Measurements from ENCODE around the gene ID3.
A peak's percentile ranks its signal among the peaks of the same experiment; 100 is the strongest.

Gene ID3

DNA sequence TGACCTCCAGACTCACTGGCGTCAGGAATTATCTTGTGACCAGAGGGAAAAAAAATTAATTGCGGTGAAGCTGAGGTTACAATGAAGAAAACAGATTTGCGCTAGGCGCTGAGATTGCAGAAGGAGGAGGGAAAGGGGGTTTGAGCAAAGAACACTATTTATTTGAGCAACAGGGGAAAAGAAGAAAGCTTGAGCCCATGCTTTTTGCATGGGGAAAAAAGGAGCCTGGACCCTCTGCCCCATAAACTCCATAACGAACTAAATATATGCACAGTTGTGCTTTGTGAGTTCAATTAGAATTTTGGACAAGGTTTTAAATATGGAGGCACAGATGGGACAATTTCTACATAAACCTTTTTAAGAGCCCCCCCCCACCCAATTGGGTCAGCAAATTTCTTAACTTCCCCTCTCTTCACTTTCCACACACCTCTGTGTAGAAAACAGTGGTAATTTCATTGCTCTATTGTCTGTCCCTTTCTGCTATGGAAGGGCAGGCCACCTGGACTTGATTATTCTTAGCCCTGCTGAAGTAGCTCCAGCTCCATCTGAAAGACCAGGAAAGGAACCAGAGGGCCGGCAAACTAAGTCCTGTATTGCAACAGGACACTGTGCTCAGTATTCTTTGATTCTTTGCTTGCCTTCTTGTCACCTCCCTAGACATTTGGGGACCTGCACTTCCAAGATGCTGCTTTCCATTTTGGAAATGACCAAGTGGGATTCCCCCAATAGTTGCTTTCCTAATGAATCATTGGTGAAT, 862 bp upstream of the ID3 start:
- DNase-seq (ENCODE audit: low read depth), result no peak
- H3K4me3 ChIP-seq (ENCODE audit: low read depth, low read length), result no peak overlapping the region

DNA sequence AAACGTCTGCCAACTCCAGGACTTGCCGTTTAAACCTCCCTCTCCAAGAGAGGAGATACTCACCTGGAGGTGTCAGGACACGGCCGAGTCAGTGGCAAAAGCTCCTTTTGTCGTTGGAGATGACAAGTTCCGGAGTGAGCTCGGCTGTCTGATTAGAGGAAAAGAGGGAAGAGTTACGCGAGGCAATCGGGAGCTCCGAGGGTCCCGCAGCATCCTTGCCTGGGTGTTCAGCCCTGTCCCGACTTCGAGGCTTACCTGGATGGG, 497 bp downstream of the ID3 start:
- TF ChIP-seq, protein P1, sequence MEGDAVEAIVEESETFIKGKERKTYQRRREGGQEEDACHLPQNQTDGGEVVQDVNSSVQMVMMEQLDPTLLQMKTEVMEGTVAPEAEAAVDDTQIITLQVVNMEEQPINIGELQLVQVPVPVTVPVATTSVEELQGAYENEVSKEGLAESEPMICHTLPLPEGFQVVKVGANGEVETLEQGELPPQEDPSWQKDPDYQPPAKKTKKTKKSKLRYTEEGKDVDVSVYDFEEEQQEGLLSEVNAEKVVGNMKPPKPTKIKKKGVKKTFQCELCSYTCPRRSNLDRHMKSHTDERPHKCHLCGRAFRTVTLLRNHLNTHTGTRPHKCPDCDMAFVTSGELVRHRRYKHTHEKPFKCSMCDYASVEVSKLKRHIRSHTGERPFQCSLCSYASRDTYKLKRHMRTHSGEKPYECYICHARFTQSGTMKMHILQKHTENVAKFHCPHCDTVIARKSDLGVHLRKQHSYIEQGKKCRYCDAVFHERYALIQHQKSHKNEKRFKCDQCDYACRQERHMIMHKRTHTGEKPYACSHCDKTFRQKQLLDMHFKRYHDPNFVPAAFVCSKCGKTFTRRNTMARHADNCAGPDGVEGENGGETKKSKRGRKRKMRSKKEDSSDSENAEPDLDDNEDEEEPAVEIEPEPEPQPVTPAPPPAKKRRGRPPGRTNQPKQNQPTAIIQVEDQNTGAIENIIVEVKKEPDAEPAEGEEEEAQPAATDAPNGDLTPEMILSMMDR (IDR thresholded peaks at IDR 0.05; ENCODE audit: low read depth, low read length), result no peak
- TF ChIP-seq, protein P2, sequence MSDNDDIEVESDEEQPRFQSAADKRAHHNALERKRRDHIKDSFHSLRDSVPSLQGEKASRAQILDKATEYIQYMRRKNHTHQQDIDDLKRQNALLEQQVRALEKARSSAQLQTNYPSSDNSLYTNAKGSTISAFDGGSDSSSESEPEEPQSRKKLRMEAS (IDR thresholded peaks at IDR 0.05; ENCODE audit: low read depth, low read length), result no peak
- TF ChIP-seq POLR2A (IDR thresholded peaks at IDR 0.05; ENCODE audit: extremely low read depth, insufficient read length), result no peak
- TF ChIP-seq MYC (IDR thresholded peaks at IDR 0.05; ENCODE audit: low read depth, low read length), result no peak
- no peak overlapping the region for H3K4me3 ChIP-seq (ENCODE audit: low read depth, low read length)
- DNase-seq (ENCODE audit: low read depth), result no peak

More for the DNA sequence above, 862 bp upstream of the ID3 start:
- TF ChIP-seq, protein P2 (IDR thresholded peaks at IDR 0.05; ENCODE audit: low read depth, low read length), result no peak
- TF ChIP-seq MYC (IDR thresholded peaks at IDR 0.05; ENCODE audit: low read depth, low read length) (no peak), POLR2A (IDR thresholded peaks at IDR 0.05; ENCODE audit: extremely low read depth, insufficient read length) (no peak)
- TF ChIP-seq, protein P1 (IDR thresholded peaks at IDR 0.05; ENCODE audit: low read depth, low read length), result no peak

DNA sequence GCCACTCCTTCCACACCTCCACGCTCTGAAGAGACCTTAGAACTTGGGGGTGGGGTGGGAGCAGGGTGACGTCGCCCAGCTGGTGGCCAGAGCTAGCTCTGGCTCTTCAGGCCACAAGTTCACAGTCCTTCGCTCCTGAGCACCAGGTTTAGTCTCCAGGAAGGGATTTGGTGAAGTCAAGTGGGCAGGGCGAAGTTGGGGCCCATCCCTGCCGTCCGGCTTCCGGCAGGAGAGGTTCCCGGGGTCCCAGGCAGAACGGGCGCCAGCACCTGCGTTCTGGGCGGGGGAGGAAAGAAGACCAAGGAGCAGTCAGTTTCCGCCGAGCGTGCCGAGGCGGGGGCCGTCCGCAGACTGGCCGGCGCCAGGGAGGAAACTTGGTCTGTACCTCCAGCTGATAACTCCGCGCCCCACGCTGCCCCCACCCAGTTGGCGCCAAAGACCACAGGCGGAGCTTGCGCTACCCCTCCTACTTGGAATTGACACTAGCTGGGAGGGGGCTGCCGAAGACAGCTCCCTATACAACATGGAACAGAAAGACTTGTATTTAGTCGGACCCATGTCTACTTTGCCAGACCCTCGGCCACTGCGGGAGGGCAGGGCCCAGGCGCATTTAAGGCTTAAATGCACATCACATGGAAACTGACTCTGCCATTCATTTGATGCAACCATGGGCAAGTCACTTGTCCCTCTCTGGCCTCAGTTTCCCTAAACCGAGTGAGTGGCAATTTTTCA, 995 bp downstream of the ID3 start:
- TF ChIP-seq, protein P2 (IDR thresholded peaks at IDR 0.05; ENCODE audit: low read depth, low read length), result no peak
- TF ChIP-seq, protein P1 (IDR thresholded peaks at IDR 0.05; ENCODE audit: low read depth, low read length), result no peak
- TF ChIP-seq MYC (IDR thresholded peaks at IDR 0.05; ENCODE audit: low read depth, low read length) (no peak; the same call in 1 of the 2 replicates), POLR2A (IDR thresholded peaks at IDR 0.05; ENCODE audit: extremely low read depth, insufficient read length) (no peak)
- peak; percentile 57 for DNase-seq (ENCODE audit: low read depth)
- H3K4me3 ChIP-seq (ENCODE audit: low read depth, low read length), result no peak overlapping the region

DNA sequence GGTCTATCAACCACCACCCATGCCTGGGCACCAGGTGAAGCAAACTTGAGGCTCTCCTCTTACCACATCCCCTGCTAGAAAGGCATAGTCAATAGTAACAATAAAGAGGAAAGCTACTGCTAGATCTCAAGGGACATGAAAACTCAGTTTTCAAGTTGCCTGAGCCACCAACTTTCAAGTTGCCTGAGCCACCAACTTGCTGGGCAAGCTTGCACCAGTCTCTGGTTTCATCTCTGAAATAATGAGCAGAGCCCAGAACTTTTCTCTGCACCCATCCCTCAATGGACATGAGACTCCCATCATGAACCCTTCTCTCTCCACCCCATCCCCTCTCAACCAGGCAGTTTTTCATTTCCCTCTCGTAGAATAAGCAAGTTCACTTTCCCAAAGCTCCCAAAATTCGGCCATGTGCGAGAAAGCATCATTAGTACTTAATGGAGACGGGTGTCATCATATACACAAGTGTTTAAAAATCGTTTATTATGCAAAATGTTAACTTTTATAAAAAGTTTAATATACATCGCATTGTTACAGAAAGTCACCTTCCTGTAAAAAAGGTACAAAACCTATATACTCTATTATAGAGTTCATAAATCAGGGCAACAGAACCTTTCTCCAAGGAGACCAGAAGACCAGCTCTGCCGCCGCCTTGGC, 1.7 kb downstream of the ID3 start:
- DNase-seq (ENCODE audit: low read depth), result no peak
- no peak overlapping the region for H3K4me3 ChIP-seq (ENCODE audit: low read depth, low read length)
- TF ChIP-seq, protein P2 (IDR thresholded peaks at IDR 0.05; ENCODE audit: low read depth, low read length), result no peak
- TF ChIP-seq MYC (IDR thresholded peaks at IDR 0.05; ENCODE audit: low read depth, low read length), result no peak
- TF ChIP-seq POLR2A (IDR thresholded peaks at IDR 0.05; ENCODE audit: extremely low read depth, insufficient read length), result no peak
- TF ChIP-seq, protein P1 (IDR thresholded peaks at IDR 0.05; ENCODE audit: low read depth, low read length), result no peak

DNA sequence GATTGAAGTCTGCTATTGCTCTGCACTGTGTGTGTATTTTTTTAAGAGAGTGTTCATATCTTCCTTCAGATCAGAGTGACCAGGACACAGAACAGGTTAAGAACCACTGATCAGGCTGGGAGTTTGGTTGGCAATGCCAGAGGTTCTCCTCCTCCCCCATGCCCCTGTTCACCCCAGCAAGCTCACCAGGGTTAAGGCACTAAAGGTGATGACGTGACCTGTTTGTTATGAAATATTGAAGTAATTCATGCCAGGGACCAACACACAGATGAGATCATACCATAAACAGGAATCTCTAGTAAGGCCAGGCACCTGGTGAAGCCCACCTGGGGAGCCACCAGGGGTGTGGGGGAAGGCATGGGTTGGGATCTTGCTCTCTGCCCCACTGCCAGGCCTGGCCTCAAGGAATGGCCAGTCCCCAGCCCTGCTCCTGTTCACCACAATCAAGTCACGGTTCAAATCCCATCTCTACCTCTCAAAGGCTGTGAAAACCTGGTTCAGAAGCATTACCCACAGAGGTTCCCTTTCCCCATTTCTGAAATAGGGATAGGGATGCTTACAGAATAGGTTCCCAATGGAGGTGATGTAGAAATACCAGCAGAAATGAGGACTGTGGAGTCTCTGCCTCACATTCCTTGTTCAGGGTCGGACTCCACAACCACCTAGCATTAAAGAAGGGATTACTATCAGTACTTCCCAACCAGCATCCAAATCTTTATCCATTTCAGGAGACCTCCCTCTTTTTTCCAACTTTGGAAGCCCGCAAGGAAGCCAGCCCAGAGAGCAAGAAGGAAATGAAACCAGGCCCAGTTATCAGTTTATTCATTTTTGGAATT, 2.4 kb downstream of the ID3 start:
- no peak overlapping the region for H3K4me3 ChIP-seq (ENCODE audit: low read depth, low read length)
- TF ChIP-seq, protein P1 (IDR thresholded peaks at IDR 0.05; ENCODE audit: low read depth, low read length), result no peak
- TF ChIP-seq, protein P2 (IDR thresholded peaks at IDR 0.05; ENCODE audit: low read depth, low read length), result no peak
- TF ChIP-seq MYC (IDR thresholded peaks at IDR 0.05; ENCODE audit: low read depth, low read length), result no peak
- no peak for TF ChIP-seq POLR2A (IDR thresholded peaks at IDR 0.05; ENCODE audit: extremely low read depth, insufficient read length)
- no peak for DNase-seq (ENCODE audit: low read depth)

Data from NB4 (cell line).